GM18861 (cell line): ENCODE results near the gene MARF1.
"Not testable (repeated sequence)": the region's sequence is repeated elsewhere in the genome, so short reads cannot be mapped to it uniquely, and the experiment has no call there.

ENCODE experiments used
- ATAC-seq: cut with Tn5 transposase; IDR thresholded peaks from one replicate; pipeline ENCODE4 v1.9.1; 2021; ENCODE audit not compliant: unreplicated experiment

Gene MARF1

GRCh38 chr16:15643048-15643945 lies at the start of gene MARF1:
Gene MARF1, minus strand, starts transcription at chr16:15643154. Its CDS starts 3,921 bp downstream, at chr16:15639233.
- ATAC-seq = peak; percentile 16

GRCh38 chr16:15692508-15692907 lies 49.6 kb upstream of the MARF1 start:
- ATAC-seq = not testable (repeated sequence)

GRCh38 chr16:15691046-15691445 lies 48.1 kb upstream of the MARF1 start:
- no peak for ATAC-seq

- ATAC-seq = no peak
Observed at GRCh38 chr16:15690296-15690695, 47.3 kb upstream of the MARF1 start.

- ATAC-seq = no peak
Observed at GRCh38 chr16:15689290-15689689, 46.3 kb upstream of the MARF1 start.

GRCh38 chr16:15686287-15686686 lies 43.3 kb upstream of the MARF1 start:
- no peak for ATAC-seq

GRCh38 chr16:15682105-15682570 lies 39.2 kb upstream of the MARF1 start:
- no peak for ATAC-seq

GRCh38 chr16:15677447-15677846 lies 34.5 kb upstream of the MARF1 start:
- no peak for ATAC-seq

GRCh38 chr16:15676506-15676905 lies 33.6 kb upstream of the MARF1 start:
- ATAC-seq = no peak

GRCh38 chr16:15674571-15674970 lies 31.6 kb upstream of the MARF1 start:
- ATAC-seq = no peak

- no peak for ATAC-seq
Observed at GRCh38 chr16:15672514-15673167, 29.7 kb upstream of the MARF1 start.

GRCh38 chr16:15672127-15672513 lies 29.2 kb upstream of the MARF1 start:
- not testable (repeated sequence) for ATAC-seq

- ATAC-seq = no peak
Observed at GRCh38 chr16:15671530-15672117, 28.7 kb upstream of the MARF1 start.

GRCh38 chr16:15667091-15667742 lies 24.3 kb upstream of the MARF1 start:
- no peak for ATAC-seq

GRCh38 chr16:15665107-15665506 lies 22.2 kb upstream of the MARF1 start:
- no peak for ATAC-seq

- ATAC-seq = no peak
Observed at GRCh38 chr16:15660203-15660601, 17.2 kb upstream of the MARF1 start.

- ATAC-seq = no peak
Observed at GRCh38 chr16:15658556-15658955, 15.6 kb upstream of the MARF1 start.

- no peak for ATAC-seq
Observed at GRCh38 chr16:15658149-15658548, 15.2 kb upstream of the MARF1 start.

- ATAC-seq = not testable (repeated sequence)
Observed at GRCh38 chr16:15655561-15655960, 12.6 kb upstream of the MARF1 start.

GRCh38 chr16:15654591-15654990 lies 11.6 kb upstream of the MARF1 start:
- no peak for ATAC-seq

- no peak for ATAC-seq
Observed at GRCh38 chr16:15653227-15653626, 10.3 kb upstream of the MARF1 start.
